ENCODE data around the gene TIGIT.

DNA sequence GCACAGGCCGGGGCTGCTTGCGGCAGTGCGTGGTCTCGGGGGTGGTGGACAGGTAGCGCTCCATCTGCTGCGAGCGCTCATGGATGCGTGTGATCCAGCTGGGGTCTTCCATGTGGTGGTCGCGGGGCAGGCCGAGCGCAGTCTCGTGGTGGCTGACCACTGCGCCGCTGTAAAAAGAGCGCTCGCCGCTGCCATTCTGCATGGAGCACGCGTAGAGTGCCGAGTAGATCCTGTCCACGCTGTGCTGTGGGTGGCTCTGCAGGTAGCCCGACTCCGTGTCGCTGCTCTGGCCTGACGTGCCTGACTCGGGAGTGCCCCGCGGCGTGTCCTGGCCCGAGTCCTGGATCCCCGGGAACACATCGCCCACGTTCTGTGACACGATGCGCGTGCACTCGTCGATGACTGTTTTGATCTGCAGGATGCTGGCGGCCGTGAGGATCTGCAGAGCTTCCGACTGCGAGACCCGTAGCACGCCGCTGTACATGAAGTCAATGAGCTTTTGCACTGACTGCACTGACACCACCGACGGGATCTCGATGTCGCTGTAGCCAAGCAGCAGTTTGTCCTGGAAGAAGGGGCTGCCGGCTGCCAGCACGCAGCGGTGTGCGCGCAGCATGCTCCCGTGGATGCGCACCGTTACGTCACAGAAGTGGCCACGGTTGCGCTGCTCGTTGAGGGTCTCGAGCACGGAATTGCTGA lies 57.4 kb downstream of the TIGIT start:
- TF ChIP-seq POLR2A (IDR thresholded peaks at IDR 0.05) (no peak), EP300 (IDR thresholded peaks at IDR 0.05; ENCODE audit: low read depth) (no peak), POLR2AphosphoS5 (IDR thresholded peaks at IDR 0.05) (no peak)
- TF ChIP-seq, protein P1, sequence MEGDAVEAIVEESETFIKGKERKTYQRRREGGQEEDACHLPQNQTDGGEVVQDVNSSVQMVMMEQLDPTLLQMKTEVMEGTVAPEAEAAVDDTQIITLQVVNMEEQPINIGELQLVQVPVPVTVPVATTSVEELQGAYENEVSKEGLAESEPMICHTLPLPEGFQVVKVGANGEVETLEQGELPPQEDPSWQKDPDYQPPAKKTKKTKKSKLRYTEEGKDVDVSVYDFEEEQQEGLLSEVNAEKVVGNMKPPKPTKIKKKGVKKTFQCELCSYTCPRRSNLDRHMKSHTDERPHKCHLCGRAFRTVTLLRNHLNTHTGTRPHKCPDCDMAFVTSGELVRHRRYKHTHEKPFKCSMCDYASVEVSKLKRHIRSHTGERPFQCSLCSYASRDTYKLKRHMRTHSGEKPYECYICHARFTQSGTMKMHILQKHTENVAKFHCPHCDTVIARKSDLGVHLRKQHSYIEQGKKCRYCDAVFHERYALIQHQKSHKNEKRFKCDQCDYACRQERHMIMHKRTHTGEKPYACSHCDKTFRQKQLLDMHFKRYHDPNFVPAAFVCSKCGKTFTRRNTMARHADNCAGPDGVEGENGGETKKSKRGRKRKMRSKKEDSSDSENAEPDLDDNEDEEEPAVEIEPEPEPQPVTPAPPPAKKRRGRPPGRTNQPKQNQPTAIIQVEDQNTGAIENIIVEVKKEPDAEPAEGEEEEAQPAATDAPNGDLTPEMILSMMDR (IDR thresholded peaks at IDR 0.05): no peak
